GM15510 (cell line): ENCODE results near the gene BAIAP2.

Source experiments
- POLR2A ChIP-seq: IDR thresholded peaks from 3 replicates; pipeline ENCODE4 v1.6.1; 2011; ENCODE audit warnings: borderline replicate concordance; ENCODE audit not compliant: insufficient read length; ENCODE audit errors: extremely low read depth

Gene BAIAP2

DNA sequence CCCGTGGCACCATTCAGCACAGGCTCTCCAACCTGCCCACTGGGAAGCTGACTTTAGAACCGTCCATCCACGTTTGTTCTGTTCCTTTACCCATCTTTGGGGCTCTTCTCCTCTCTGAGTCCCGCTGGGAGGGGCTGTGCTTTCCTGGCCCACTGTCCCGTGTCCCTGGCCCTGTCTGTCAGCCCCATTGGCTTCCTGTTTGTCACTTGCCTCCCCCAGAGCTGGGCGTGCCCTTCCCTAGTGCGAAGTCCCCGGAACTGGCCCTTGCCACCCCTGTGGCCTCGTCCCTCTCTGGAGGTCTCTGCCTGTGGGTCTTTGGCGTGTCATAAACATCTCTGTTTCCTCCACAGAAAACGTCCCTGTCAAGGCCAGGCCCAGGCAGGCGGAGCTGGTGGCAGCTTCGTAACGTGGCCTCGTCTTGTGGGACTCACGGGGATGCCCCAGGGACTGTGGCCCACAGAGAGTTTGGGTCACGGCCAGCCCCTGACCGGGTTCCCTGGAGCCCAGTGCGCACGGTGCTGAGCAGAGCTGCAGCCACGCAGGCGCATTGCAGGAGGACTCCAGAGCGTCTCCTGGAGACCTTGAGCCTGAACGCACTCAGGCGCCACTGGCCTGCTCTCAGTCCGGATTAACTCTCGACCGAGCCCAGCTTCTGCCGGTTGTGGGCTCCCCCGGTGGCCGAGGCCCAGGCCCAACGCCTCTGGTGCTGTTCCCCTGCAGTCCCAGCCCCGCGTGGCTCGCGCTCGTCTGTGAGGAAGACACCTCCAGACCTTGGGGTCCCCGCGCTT is 36.0 kb upstream of the BAIAP2 start:
- no peak for TF ChIP-seq POLR2A

DNA sequence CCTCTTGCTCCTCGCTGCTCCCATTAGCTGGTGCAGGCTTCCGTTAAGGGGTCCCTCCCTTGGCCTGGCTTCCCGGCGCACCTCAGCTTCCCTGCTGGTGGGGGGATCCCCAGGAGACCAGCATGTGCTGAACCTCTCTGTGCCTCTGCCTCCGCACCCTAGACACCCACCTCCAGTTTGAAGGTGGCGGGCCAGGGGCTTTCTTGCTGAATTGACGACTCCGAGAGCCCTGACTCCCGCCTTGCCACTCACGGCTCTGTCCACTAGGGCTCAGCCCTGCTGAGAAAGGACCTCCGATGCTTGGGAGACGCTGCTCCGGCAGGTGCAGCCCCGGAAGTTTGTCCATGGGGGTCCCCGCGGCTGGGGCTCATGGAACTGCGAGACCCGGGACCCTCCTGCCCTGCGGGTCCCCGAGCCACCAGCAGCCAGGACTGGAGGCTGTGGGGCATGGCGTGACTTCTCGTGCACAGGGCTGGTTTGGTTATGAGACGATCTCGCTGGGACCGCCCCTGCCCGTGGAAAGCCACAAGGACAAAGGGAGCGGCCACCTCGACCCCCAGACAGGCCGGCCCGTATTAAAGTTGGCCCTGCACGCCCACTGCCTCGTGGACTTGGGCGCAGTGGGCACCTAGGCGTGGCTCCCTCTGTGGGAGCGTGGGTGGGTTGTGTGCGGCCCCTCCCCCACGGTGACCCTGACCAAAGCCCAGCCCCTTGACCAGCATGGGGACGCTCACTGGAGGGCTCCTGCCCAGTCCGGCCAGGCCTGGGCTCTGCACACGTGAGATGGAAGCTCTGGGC is 35.2 kb upstream of the BAIAP2 start:
- TF ChIP-seq POLR2A: no peak

DNA sequence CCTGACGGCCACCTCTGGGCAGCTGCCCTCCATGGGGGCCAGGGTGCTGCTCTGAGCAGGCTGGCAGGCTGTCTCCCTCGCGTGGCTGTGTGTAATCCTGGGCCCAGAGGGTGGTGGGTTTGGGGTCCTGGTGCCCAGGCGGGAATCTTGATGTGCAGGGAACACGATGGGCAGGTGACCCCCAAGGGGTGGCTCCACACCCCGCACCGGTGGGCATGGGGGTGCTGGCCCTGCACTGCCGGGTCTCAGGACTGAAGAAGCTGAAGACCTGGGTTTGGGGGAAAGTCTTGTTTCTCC is 34.7 kb upstream of the BAIAP2 start:
- TF ChIP-seq POLR2A: no peak

DNA sequence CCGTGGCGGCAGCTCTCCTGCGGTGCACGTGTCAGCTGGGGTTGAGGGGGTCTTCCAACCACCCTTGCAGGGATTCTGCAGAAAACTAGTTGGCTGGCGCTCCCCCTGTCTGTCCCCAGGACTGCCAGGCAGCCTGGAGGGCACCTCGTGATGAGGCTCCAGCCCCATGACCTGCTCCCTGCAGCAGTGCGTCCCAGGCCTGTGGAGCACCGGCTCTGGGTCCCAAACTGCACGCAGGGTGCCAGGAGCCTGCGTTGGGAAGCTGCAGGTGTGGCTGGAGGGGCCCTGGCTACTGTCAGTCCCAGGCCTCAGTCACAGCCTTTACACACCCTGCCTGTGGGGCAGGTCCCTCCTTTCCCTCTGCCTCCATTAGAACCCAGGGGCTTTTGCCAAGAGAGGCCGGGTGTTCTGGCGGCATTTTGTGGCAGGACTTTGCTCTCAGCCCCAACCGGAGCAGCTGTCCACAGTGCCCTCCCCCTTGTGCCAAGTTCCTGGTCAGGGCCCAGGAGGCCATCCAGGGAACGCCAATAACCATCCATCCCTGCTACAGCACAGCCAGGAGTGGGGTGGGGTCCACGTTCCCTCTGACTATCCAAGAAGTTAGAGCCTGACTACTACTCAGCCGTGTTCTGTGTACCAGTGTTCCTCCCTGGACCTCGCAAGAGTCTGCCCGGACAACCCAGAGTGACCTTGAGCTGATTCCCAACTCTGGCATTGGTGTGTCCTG is 34.2 kb upstream of the BAIAP2 start:
- no peak for TF ChIP-seq POLR2A

DNA sequence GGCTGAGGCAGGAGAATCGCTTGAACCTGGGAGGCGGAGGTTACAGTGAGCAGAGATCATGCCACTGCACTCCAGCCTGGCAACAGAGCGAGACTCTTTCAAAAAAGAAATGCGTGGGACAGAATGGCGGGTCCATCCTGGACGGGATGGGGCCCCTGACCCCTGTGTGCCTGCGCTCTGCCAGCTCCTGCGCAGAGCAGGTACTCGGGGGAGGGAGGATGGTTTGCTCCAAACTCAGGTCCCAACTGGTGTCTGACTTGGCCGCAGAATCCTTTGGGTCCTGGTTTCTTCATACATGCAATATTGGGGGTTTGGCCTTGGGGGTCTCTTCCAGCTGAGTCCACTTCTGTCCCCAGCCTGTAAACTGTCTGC is 33.0 kb upstream of the BAIAP2 start:
- TF ChIP-seq POLR2A: no peak

DNA sequence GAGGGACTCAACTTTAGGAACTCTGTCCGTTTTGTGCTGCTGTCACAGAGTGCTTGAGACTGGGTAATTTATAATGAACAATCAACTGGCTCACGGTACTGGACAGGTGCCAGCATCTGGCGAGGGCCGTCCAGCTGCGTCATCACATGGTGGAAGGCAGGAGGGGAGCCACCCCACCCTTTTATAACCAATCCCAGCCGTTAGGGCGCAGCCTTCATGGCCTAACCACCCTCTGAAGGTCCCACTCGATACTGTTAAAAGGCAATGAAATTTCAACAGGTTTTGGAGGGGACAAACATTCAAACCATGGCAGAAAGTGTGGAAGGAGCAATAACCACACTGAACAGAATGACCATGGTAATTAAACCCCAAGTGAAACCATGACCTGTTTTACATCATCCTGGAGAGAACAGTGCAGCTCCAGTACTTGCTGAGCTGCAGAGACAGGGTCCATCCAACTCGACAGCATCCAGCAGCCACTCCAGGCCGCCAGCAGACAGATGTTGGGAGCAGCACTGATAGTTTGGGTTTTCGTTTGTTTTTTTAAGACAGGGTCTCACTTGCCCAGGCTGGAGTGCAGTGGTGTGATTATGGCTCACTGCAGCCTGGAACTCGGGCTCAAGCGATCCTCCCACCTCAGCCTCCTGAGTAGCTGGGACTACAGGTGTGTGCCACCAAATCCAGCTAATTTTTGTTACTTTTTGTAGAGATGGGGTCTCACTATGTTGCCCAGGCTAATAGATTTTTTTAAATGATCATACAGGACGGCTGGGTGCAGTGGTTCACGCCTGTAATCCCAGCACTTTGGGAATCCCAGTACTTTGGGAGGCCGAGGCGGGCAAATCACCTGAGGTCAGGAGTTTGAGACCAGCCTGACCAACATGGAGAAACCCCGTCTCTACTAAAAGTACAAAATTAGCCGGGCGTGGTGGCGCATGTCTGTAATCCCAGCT is 32.3 kb upstream of the BAIAP2 start:
- TF ChIP-seq POLR2A: no peak

DNA sequence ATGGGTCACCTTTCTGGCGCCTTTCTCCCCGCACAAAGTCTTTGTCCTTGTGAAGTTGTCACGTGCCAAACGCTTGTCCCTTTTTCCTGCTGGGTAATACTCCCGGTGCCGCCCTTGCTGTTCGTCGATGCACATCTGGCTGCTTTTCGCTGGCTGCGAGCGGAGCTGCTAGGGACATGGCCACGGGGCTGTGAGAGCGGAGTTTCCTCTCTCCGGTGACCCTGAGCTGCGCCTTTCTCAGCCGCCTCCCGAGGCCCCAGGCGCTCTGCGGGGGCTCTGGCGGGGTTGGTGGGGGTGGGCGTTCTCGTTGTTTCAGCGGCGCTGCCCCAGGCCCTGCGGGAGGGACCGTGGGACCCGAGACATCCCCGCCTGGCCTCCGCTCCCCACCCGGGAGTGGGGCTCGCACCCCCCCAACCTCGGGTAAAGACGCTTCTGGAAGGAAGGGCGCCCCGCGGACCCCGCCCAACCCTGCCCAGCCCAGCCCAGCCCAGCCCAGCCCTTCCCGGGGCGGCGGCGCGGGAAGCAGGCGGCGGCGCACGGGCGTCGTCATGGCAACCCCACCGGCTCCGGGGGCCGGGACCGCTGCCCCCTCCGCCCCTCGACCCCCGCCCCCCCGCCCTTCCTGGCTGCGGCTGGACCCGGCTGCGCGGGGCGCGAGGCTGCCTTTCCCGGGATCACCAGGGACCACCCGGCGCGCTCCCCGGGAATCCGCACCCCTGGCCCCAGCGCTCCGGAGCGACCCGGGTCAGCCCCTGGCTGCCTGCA is 31.1 kb upstream of the BAIAP2 start:
- no peak for TF ChIP-seq POLR2A

DNA sequence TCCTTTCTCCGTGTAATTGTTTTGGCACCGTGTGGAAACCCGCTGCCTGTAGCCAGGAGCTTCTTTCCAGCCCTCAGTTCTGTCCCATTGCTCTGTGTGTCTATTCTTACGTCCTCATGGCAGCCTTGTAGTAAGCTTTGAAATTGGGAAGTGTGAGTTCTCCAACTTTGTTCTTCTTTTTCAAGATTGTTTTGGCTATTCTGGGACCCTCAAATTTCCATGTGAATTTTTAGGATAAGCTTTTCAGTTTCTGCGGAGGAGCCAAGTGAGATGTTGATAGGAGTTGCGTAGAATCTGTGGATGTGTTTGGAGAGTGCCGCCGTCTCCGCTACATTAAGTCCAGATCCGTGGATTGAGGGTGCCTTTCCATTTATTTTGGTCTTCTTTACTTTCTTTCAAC is 28.1 kb upstream of the BAIAP2 start:
- TF ChIP-seq POLR2A: no peak

DNA sequence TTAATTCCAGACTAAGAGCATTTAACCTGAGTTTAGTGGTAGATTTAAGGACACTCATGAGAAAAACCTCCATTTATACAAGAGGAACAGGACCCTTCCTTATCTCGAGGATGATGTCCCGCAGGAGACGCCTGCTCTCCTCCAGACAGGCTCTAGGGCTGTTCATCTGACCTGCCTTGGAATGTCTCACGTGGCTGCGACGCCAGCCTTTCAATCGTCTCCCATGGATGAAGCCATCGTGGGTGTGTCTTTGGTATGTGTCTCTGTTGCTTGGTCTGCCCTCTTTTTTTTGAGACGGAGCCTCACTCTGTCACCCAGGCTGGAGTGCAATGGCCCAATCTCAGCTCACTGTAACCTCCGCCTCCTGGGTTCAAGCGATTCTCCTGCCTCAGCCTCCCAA is 26.8 kb upstream of the BAIAP2 start:
- no peak for TF ChIP-seq POLR2A

DNA sequence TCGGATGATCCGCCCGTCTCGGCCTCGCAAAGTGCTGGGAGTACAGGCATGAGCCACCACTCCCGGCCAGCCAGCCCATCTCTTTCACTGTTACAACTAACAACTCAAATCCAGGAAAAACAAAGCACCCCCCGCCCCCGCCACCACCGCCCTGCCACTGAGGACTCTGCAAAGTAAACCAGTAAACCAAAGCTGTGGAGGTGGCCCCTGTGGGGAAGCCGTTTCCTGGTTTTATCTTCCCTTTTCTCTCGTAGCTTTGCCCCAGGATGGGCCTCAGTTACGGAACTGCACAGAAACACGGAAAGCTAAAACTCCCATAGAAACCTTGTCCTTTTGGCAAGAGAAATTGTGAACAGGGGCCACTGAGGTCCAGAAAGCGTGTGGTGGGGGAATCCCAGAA is 25.8 kb upstream of the BAIAP2 start:
- no peak for TF ChIP-seq POLR2A

DNA sequence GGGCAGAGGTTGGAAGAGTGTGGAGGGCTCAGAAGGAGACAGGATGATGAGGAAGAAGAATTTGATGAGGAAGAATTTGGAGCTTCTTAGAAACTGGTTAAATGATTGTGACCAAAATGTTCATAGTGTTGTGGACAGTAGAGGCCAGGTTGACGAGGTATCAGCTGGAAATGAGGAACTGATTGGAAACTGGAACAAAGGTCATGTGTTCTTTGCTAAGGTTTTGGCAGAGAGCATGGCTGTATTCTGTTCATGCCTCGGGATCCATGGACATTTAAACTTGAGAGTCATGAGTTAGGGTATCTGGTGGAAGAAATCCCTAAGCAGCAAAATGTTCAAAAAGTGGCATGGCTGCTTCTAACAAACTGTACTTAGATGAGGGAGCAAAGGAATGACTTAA is 24.0 kb upstream of the BAIAP2 start:
- no peak for TF ChIP-seq POLR2A

DNA sequence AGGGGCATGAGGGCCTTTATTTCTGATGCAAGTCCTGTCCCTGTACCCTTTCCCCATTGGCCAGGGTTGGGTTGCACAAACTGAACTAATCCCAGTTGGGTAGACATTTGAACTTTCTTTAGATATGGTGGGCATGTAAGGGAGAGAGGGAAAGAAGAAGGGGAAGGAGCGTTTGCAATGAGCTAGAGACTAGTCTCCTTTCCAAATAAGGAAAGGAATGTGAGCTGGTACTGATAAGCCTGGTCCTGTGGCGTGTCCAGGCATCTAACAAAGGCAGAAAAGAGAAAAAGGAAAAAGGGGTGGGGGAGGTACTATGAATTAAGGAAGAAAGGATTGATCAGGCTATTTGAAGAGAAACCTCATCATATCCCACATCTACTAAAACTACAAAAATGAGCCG is 23.0 kb upstream of the BAIAP2 start:
- no peak for TF ChIP-seq POLR2A

DNA sequence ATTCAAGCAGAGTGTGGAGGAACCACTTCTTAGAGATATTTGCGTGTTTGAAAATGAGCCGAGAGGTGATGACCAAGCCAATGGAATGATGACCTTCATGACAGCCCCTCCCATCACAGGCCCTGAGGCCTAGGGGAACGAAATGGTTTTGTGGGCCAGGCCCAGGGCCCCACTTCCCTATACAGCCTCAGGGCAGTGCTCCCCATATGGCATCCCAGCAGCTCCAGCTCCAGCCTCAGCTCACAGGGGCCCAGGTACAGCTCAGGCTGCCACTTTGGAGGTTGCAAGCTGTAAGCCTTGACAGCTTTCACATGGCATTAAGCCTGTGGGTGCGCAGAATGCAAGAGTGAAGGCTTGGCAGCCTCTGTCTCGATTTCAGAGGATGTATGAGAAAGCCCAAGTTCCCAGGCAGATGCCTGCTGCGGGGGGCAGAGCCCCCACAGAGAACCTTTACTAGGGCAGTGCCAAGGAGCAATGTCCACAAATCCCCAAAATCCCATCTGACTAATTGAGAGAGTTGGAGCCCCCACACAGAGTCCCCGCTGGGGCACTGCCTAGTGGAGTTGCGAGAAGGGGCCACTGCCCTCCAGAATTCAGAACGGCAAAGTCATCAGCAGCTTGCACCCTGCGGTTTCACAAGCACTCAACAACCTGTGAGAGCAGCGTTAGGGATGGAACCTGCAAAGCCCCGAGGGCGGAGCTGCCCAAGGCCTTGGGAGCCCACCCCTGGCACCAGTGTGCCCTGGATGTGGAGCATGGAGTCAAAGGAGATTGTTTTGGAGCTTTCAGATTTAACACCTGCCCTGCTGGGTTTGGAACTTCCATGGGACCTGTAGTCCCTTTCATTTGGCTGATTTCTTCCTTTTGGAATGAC is 22.1 kb upstream of the BAIAP2 start:
- TF ChIP-seq POLR2A: no peak

DNA sequence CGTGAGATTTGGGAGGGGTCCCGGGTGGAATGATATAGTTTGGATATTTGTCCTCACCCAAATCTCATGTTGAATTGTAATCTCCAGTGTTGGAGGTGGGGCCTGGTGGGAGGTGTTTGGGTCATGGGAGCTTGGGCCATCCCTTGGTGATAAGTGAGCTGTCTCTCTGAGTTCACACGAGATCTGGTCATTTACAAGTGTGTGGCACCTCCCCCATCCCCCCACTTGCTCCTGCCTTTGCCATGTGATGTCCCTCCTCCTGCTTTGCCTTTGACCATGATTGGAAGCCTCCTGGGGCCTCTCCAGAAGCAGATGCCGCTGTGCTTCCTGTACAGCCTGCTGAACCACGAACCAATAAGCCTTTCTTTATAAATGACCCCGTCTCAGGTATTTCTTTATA is 21.3 kb upstream of the BAIAP2 start:
- TF ChIP-seq POLR2A: no peak

DNA sequence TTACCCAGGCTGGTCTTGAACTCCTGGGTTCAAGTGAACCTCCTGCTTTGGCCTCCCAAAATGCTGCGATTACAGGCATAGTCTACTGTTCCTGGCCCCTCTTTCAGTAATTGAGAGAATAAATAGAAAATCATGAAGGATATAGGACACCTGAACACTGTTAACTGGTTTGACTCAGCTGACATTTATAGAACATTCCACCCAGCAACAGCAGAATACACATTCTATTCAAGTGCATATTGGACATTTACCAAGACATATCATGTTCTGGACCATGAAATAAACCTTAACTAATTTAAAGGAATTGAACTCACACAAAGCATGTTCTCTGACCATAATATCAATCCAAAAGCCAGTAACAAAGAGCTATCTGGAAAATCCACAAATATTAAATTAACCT is 19.8 kb upstream of the BAIAP2 start:
- TF ChIP-seq POLR2A: no peak
